ENCODE data around the gene NEK3.

- no peak for TF ChIP-seq CTCF (IDR thresholded peaks at IDR 0.05; ENCODE audit: poor library complexity)
- TF ChIP-seq EZH2 (IDR thresholded peaks at IDR 0.05; ENCODE audit: borderline replicate concordance), result no peak
Observed at GRCh38 chr13:52085421-52085820, 74.0 kb downstream of the NEK3 start.
